AG04449 (cell line): ENCODE results near the gene RBM19.

Experiments
- CTCF ChIA-PET: fragments of 350-600 bp; formaldehyde crosslinking; extraction: SDS; loops from one replicate; lab custom pipeline; 2021; ENCODE audit warnings: antibody characterized with exemption; lab: Yijun Ruan, JAX
- POLR2A ChIA-PET: fragments of 400-600, 350-600 bp; formaldehyde crosslinking; extraction: SDS; loops from one replicate; lab custom pipeline; 2020; ENCODE audit warnings: antibody characterized with exemption, inconsistent platforms; lab: Yijun Ruan, JAX
- DNase-seq: peaks from one replicate; pipeline ENCODE4 v3.0.0-alpha.2; 2010; ENCODE audit warnings: low read depth, low spot score
- H3K4me3 ChIP-seq: 2 replicates; pipeline ENCODE4 v1.5.1; 2011; ENCODE audit warnings: low read depth, mild to moderate bottlenecking, control low read depth, low read length
- TF ChIP-seq, protein P1 (sequence below): IDR thresholded peaks from one replicate; pipeline ENCODE4 v1.5.1; 2011; ENCODE audit warnings: mild to moderate bottlenecking, moderate library complexity, low read length, control low read depth, inconsistent platforms; ENCODE audit not compliant: insufficient read depth; ENCODE audit errors: missing control alignments

RBM19 gene

DNA sequence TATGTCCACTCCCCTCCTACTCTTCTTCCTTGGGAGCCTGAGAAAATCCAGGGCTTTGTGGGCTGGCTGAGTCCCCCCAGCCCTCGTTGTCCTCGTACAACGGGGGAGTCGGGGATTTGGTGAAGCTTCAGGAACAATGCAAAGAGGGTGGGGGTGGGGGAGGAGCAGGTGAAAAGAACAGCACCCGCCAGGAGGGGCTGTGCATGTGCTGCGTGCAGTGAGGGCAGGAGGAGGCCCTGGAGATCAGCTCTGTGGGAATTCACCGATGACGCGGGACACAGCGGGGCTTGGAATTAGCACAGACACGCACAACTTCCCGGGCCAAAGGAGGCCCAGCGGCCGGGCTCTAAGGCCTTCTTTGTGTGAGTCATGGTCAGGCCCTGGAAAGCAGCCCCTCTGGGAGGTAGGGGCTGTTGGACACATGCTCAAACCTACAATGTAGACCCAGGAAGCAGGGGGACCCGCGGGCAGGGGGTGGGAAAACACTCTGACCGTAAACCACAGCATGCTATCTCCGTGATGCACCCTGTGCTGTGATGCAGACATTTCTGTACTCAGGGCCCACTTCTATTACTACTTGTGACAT, 32.8 kb downstream of the RBM19 start:
- ChIA-PET CTCF (interaction anchor here (0.8 to 1.3 kb wide), 2 partner anchors 16 to 21 kb away, joined by 3 read pairs; no protein-coding TSS in a partner anchor), POLR2A (no interaction called here)
- TF ChIP-seq, protein P1, sequence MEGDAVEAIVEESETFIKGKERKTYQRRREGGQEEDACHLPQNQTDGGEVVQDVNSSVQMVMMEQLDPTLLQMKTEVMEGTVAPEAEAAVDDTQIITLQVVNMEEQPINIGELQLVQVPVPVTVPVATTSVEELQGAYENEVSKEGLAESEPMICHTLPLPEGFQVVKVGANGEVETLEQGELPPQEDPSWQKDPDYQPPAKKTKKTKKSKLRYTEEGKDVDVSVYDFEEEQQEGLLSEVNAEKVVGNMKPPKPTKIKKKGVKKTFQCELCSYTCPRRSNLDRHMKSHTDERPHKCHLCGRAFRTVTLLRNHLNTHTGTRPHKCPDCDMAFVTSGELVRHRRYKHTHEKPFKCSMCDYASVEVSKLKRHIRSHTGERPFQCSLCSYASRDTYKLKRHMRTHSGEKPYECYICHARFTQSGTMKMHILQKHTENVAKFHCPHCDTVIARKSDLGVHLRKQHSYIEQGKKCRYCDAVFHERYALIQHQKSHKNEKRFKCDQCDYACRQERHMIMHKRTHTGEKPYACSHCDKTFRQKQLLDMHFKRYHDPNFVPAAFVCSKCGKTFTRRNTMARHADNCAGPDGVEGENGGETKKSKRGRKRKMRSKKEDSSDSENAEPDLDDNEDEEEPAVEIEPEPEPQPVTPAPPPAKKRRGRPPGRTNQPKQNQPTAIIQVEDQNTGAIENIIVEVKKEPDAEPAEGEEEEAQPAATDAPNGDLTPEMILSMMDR = no peak
- DNase-seq = peak; percentile 33
- no peak overlapping the region for H3K4me3 ChIP-seq

DNA sequence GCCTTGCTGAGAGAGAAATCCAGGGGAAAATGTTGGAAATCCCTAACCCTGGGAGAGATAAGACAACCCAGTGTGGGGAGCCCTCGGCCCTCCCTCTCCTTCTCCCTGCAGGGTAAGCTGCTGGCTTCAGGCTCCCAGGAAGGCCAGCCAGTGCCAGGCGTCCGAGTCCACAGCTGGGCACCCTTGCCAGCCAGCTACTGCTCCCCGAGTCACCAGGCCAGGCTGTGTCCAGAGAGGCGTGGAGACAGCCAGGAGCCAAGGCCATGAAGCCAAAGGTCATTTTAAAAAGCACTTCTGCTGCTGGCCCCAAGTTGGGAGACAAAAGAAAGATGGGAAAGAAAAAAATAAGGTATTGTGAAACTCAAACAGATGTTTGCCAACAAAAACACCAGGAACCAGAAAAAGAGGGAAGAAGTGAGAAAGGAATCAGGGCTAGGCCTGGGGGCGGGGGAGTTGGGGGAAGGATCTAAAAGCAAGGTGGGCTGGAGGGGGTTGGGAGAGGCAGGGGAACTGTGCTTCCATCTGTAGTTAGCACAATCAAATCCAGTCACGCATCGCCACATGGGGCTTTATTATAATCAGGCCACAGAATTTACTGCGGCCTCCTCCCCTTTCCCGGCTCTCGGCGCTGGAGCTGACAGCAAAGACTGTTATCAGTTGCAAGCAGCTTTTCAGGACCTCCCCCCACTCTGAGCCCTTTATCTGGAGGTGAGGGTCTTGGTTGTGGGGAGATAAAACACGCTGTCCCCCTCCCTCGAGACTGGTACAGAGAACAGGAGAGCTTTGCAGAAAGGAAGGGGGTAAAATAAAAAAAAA, 33.5 kb downstream of the RBM19 start:
- POLR2A ChIA-PET = no interaction called here
- CTCF ChIA-PET = no interaction called here
- H3K4me3 ChIP-seq = no peak overlapping the region
- no peak for DNase-seq
- TF ChIP-seq, protein P1 = no peak

DNA sequence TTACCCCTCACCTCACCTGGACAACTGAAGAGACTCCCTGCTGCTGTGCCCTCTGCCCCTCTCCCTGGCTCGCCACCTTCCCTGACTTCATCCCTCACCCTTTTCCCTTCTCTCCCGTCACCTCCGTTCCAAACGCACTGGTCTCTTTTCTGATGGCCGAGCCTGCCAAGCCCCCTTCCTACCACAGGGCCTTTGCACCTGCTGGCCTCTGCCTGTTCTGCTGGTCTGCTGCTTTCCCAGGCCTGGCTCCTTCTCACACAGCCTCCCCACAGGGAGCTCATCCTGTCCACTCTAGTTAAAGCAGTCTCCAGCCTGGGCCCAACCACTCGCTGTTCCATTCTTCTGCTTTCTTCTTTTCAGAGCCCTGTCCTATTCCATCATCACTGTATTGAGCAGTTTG, 34.6 kb downstream of the RBM19 start:
- TF ChIP-seq, protein P1 = no peak
- ChIA-PET CTCF (no interaction called here), POLR2A (no interaction called here)
- DNase-seq = no peak
- H3K4me3 ChIP-seq = no peak overlapping the region

DNA sequence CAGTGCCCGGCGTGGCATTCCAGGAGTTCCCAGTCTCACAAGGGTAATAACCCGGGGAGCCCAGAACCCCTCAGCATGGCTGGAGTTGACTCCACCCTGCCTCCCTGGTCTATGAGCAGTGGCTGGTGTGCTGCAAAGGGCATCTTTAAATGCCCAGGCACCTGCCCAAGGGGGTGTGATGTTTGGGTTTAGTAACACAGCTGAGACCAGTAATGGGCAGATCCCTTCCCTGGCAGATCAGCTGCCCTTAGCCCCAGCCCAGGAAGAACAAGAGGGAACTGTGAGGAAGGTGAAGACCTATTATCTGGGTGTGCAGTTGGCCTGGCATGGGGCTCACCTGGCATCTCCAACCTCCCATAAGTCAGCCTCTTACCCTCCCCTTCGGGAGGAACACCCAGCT, 35.9 kb downstream of the RBM19 start:
- TF ChIP-seq, protein P1 = no peak
- CTCF ChIA-PET = interaction anchor here (0.9 to 1.1 kb wide), 2 partner anchors 15 to 505 kb away, joined by 4 read pairs; no protein-coding TSS in a partner anchor
- POLR2A ChIA-PET = no interaction called here
- H3K4me3 ChIP-seq = no peak overlapping the region
- DNase-seq = no peak

DNA sequence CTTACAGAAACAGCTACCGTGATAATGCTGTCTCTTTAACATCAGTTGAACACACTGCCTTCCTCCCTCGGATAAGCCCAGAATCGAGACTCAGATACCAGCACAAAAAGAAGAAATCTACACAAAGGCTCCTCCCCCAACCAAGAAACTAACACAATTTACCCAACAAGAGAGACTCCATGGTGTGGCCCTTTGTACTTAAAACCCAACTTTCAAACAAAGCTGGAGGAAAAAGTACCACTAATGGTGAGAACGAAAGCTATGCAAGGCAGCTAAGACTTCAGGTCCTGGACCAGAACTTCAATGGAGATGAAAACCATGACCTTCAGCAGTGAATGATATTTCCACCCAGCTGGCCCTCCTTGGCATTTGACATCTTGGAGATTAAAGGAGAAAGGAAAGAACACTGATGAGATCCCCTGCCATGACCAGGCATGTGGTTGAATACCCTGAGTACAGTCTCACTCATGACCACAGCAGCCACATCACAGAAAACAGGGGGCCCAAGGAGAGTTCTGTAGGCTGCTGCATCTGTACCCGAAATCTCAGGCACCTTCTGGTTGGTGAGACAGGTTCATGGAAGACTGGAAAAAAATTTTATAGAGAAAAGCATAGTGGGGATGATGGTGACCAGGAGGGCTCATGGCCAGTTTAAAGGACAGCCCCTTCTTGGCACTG, 36.7 kb downstream of the RBM19 start:
- TF ChIP-seq, protein P1 = no peak
- H3K4me3 ChIP-seq = no peak overlapping the region
- no peak for DNase-seq
- ChIA-PET POLR2A (no interaction called here), CTCF (interaction anchor here (0.9 to 1.1 kb wide), 3 partner anchors 8 to 504 kb away, joined by 3 to 4 read pairs (median 4); no protein-coding TSS in a partner anchor)

GRCh38 chr12:113926788-113927187, 39.3 kb downstream of the RBM19 start:
- TF ChIP-seq, protein P1 = no peak
- DNase-seq = no peak
- no peak overlapping the region for H3K4me3 ChIP-seq
- POLR2A ChIA-PET = no interaction called here
- CTCF ChIA-PET = interaction anchor here (2.8 kb wide), 1 partner anchor 14 kb away, joined by 7 read pairs; no protein-coding TSS in a partner anchor
